GM21381 (cell line): Measurements from ENCODE around the gene REEP6.
"Not testable (repeated sequence)": the region's sequence is repeated elsewhere in the genome, so short reads cannot be mapped to it uniquely, and the experiment has no call there.

ENCODE experiments used
- ATAC-seq: cut with Tn5 transposase; IDR thresholded peaks from one replicate; pipeline ENCODE4 v1.9.1; 2021; ENCODE audit warnings: mild to moderate bottlenecking, moderate library complexity; ENCODE audit not compliant: unreplicated experiment

REEP6 gene

GRCh38 chr19:1522061-1522460 is 31.1 kb downstream of the REEP6 start:
- no peak for ATAC-seq

GRCh38 chr19:1522838-1523237 is 31.9 kb downstream of the REEP6 start:
- ATAC-seq: no peak

DNA sequence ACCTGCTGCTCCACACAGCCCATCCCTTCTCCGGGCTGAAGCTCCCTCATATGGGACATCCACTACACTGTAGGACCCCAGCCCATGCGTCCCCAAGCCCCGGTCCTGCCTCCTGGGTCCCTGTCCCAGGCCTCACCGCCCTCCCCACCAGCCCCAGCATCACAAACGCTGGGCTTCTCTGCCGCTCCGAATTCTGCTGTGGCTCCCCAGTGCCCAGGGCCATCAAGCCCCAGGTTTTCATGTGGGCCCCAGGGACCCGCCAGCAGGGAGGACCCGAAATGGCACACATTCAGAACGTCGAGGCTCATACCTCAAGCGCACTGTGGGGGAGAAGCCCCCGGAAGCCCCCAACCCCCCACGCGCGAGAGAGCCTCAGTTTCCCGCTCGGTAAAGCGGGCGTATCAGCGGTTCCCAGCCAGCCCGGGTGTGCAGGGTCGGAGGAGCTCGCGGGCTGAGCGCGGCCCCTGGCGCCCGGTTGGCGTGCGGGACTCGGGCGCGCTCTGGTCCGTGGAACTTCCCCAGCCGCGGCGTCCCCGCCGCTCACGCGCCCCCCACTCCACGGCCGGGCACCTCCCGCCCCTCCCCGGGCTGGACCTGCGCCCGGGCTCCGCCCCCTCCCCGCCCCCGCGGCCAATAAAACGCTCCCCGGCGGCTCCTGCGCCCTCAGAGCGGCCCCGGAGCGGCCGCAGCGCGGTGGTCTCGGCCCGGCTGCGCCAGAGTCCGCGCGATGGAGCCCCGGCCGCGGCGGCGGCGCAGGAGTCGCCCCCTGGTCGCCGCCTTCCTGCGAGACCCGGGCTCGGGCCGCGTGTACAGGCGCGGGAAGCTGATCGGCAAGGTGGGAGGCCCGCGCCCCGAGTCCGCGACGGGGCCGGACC is 32.7 kb downstream of the REEP6 start, which contains the start of gene PLK5:
TSS of gene PLK5 (plus strand) at position 666 of the 875 bp plus-strand sequence. CDS start 2,920 bp downstream, outside the sequence.
- no peak for ATAC-seq

GRCh38 chr19:1524287-1524971 is 33.4 kb downstream of the REEP6 start:
- ATAC-seq: no peak

- no peak for ATAC-seq
Measured at GRCh38 chr19:1524972-1525325, 34.0 kb downstream of the REEP6 start.

DNA sequence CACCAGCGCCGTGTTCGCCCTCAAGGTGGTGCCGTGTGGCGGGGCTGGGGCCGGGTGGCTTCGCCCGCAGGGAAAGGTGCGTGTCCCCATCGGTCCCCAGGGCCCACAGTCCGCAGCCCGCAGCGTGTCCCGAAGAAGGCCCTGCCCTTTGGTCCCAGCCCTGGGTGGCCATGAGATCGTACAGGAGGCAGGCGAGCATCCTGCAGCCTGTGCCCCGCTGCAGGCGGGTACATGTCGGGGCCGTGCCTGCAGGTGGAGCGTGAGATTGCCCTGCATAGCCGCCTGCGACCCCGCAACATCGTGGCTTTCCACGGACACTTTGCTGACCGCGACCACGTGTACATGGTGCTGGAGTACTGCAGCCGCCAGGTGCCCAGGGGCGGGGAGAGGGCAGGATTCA is 34.4 kb downstream of the REEP6 start:
- no peak for ATAC-seq

DNA sequence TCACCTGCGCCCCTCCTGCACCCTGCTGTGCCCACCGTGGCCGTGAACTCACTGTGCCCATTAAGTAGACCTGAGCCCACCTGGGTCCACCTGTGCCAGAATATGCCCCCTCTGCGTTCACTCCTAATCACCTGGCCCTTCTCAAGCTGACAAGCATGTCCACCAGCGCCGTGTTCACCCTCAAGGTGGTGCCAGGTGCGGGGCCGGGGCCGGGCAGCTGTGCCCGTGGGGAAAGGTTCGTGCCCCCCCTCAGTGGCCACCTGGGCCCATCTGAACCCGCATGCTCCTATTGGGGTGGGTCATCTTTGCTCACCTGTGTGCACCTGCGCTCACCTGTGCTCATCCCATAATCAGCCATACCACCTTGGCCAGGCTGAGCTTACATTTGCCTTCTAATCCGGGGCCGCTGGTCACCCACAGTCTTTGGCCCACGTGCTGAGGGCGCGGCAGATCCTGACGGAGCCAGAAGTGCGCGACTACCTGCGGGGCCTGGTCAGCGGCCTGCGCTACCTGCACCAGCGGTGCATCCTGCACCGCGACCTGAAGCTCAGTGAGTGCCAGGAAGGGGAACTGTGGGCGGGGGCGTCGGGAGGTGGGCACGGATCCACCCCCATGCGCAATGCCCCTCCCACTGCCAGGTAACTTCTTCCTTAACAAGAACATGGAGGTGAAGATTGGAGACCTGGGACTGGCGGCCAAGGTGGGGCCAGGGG is 35.2 kb downstream of the REEP6 start:
- ATAC-seq: no peak

- ATAC-seq: no peak
Measured at GRCh38 chr19:1526979-1527649, 36.1 kb downstream of the REEP6 start.

DNA sequence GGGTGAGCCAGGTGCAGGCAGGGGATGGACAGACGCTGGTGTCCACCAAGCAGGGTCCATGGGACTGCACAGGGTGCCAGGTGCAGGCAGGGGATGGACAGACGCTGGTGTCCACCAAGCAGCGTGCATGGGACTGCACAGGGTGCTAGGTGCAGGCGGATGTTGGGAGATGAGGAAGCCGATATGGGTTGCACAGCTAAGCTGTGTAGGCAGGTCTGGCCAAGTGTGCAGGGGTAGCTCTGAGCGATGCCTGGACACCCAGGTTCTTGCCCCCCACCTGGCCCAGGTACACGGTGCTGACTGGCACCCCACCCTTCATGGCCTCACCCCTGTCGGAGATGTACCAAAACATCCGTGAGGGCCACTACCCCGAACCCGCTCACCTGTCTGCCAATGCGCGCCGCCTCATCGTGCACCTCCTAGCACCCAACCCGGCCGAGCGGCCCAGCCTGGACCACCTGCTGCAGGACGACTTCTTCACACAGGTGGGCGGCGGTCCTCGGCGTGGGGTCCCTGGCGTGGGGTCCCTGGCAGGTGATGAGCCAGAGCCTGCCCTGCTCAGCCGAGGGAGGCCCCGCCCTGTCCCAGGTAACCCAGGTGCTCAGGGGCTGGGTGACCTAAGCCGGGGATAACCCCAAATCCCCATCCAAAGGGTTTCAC is 36.8 kb downstream of the REEP6 start:
- no peak for ATAC-seq

GRCh38 chr19:1528596-1529429 is 37.8 kb downstream of the REEP6 start:
- no peak for ATAC-seq

DNA sequence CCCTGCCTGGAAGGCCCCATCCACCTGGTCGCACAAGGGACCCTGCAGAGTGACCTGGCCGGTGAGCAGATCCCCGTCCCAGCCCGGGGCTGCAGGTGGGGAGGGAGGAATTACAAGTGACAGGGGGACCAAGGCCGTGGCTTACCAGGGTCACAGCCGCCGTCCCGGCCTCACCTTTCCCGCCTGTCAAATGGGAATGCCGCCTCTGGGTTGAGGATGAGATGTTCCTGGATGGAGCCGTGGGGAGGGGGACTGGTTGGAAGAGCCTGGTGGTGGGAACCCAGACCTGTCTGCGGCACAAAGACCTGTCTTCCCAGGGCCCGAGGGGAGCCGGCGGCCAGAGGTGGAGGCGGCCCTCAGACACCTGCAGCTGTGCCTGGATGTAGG is 38.4 kb downstream of the REEP6 start:
- ATAC-seq: no peak

DNA sequence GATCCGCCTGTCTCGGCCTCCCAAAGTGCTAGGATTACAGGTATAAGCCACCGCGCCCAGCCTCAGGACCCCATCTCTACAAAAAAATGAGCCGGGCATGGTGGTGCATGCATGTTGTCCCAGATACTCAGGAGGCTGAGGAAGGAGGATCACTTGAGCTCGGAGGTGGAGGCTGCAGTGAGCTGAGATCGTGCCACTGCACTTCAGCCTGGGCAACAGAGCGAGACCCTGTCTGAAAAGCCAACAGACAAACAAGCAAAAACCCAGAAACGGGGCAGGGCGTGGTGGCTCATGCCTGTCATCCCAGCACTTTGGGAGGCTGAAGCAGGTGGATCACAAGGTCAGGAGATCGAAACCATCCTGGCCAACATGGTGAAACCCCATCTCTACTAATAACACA is 39.9 kb downstream of the REEP6 start:
- ATAC-seq: not testable (repeated sequence)

DNA sequence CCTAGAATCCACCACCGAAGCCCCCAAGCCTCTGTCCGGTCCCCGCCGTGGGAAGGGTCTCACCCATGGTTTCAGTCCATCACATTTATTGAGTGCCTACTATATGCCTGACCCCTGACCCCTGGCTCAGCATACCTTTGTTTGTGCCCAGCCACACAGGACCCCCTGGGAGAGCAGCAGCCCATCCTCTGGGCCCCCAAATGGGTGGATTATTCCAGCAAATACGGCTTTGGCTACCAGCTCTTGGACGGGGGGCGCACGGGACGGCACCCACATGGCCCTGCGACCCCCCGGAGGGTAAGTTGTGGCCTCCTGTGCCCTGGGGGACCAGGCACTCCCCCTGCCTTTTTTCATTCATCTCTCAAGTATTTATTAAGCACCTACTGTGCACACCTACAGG is 40.6 kb downstream of the REEP6 start:
- no peak for ATAC-seq

DNA sequence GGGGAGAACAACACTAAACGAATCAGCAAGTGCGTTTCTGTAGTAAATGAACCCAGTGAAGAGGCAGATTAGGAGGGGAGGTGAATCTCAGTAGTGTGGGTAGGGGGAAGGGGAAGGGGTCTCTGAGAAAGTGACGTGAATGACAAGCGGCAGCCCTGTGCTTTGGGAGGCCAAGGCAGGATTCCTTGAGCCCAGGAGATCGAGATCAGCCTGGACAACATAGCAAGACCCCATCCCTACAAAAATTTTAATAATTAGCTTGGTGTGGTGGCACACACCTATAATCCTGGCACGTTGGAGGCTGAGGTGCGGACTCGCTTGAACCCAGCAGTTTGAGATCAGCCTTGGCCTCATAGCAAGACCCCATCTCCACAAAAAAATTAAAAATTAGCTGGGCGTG is 41.0 kb downstream of the REEP6 start:
- ATAC-seq: no peak

- no peak for ATAC-seq
Measured at GRCh38 chr19:1533510-1534150, 42.6 kb downstream of the REEP6 start.

DNA sequence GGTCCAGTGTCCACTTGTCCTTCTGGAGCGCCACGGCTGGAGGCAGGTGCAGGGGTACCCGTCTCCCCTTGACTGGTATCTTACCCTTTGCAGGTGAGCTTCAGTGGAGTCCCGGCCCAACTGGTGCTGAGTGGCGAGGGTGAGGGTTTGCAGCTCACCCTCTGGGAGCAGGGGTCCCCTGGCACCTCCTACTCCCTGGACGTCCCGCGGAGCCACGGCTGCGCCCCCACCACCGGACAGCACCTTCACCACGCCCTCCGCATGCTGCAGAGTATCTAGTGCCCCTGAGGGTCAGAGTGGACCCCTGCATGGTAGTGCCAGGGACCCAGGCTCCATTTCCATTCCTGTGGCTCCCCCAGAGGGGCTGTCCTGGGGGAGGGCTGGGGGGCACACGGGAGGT is 44.0 kb downstream of the REEP6 start:
- no peak for ATAC-seq

DNA sequence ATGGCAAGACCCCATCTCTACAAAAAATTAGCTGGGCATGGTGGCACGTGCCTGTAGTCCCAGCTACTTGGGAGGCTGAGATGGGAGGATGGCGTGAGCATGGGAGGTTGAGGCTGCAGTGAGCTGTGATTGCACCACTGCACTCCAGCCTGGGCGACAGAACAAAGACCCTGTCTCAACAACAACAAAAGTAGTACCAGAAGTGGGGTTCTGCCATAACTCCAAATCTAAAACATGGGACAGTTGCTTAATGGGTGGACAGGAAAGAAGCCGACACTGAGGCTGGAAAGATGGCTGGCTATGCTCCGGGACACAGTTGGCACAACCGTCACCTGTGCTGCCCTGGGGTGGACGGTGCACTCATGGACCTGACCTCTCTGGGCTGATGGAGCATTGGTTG is 44.7 kb downstream of the REEP6 start:
- ATAC-seq: not testable (repeated sequence)

DNA sequence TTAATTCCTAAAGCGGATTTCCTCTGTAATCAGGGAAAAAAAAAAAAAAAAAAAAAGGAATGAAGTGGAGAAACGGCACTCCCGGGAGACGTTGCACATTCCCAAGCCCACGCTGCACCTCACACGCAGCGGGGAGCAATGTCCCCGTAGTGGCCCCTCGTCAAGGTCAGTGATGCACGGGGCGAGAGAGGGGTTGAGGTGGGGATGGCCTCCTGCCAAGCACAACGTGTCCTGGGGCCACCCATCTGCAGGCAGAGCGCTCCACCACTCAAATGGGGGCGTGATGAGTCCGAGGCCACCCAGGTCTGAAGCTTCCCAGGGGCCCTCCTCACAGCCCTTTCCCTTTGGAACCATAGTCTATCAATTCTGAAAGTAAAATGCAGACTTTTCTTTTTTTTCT is 48.0 kb downstream of the REEP6 start:
- no peak for ATAC-seq

DNA sequence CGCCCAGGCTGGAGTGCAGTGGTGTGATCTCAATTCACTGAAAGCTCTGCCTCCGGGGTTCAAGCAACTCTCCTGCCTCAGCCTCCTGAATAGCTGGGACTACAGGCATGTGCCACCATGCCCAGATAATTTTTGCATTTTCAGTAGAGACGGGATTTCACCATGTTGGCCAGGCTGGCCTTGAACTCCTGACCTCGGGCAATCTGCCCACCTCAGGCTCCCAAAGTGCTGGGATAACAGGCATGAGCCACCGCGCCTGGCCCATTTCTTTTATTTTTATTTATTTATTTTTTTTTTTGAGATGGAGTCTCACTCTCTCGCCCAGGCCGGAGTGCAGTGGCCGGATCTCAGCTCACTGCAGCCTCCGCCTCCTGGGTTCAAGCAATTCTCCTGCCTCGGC is 48.8 kb downstream of the REEP6 start:
- not testable (repeated sequence) for ATAC-seq
